NT2/D1 (cell line): ENCODE results near the gene TMEM222.
"Not testable (repeated sequence)": the region's sequence is repeated elsewhere in the genome, so short reads cannot be mapped to it uniquely, and the experiment has no call there.

ENCODE experiments used
- YY1 ChIP-seq: IDR thresholded peaks from 2 replicates; pipeline ENCODE4 v1.6.1; 2011; ENCODE audit not compliant: insufficient read length, insufficient read depth
- ZNF274 ChIP-seq: IDR thresholded peaks from 2 replicates; pipeline ENCODE4 v1.6.1; 2011; ENCODE audit warnings: mild to moderate bottlenecking, low read depth, low read length

GRCh38 chr1:27285821-27286220 lies 36.1 kb upstream of the TMEM222 start:
- not testable (repeated sequence) for TF ChIP-seq YY1, ZNF274
